Mesenchymal stem cell (in vitro differentiated cells and primary cell): ENCODE measurements around the gene SCN3A.

Experiments
- DNase-seq: peaks from one replicate; pipeline ENCODE4 v3.0.0-alpha.2; 2013
- H2AFZ ChIP-seq: one replicate; pipeline ENCODE4 v1.6.1; 2013; ENCODE audit warnings: low read depth, mild to moderate bottlenecking, control low read depth, inconsistent platforms, low read length, moderate library complexity
- H2AK5ac ChIP-seq: 2 replicates; pipeline ENCODE4 v1.6.1; 2013; ENCODE audit warnings: low read length, moderate library complexity, mild to moderate bottlenecking, inconsistent platforms; ENCODE audit not compliant: severe bottlenecking
- H2BK120ac ChIP-seq: one replicate; pipeline ENCODE4 v1.6.1; 2013; ENCODE audit warnings: low read depth, mild to moderate bottlenecking, inconsistent platforms, low read length, moderate library complexity
- H2BK12ac ChIP-seq, 2 experiments: one replicate each; pipeline ENCODE4 v1.6.1; 2013; ENCODE audit warnings: inconsistent platforms in 2 of 2, low read length in 2 of 2, mild to moderate bottlenecking in 2 of 2, moderate library complexity in 2 of 2, control low read depth in 1 of 2
- H2BK15ac ChIP-seq: one replicate; pipeline ENCODE4 v1.6.1; 2013; ENCODE audit warnings: mild to moderate bottlenecking, low read depth, inconsistent platforms; ENCODE audit not compliant: poor library complexity, severe bottlenecking
- H2BK5ac ChIP-seq: 2 replicates; pipeline ENCODE4 v1.6.1; 2013; ENCODE audit warnings: low read depth, mild to moderate bottlenecking, low read length, control low read depth, inconsistent platforms; ENCODE audit not compliant: poor library complexity, severe bottlenecking
- H3K14ac ChIP-seq, 2 experiments: one replicate each; pipeline ENCODE4 v1.6.1; 2013; ENCODE audit warnings: inconsistent platforms in 2 of 2, low read length in 2 of 2, control low read depth in 1 of 2, mild to moderate bottlenecking in 1 of 2, moderate library complexity in 1 of 2
- H3K18ac ChIP-seq, 2 experiments: one replicate each; pipeline ENCODE4 v1.6.1; 2013; ENCODE audit warnings: inconsistent platforms in 2 of 2, low read length in 2 of 2, control low read depth in 1 of 2, low read depth in 1 of 2, mild to moderate bottlenecking in 1 of 2
- H3K23ac ChIP-seq, 2 experiments: one replicate each; pipeline ENCODE4 v1.6.1; 2013; ENCODE audit warnings: inconsistent platforms in 2 of 2, low read length in 2 of 2, mild to moderate bottlenecking in 2 of 2, moderate library complexity in 2 of 2, control low read depth in 1 of 2
- H3K27ac ChIP-seq: 2 replicates; pipeline ENCODE4 v1.5.1; 2013; ENCODE audit warnings: mild to moderate bottlenecking, moderate library complexity, low read length, control low read depth, inconsistent platforms; ENCODE audit not compliant: poor library complexity, severe bottlenecking
- H3K27me3 ChIP-seq, 2 experiments: 2 replicates each; pipeline versions ENCODE4 v1.6.1 to v1.7.0; 2013; ENCODE audit warnings: low read length in 2 of 2, mild to moderate bottlenecking in 2 of 2, moderate library complexity in 2 of 2, control low read depth in 1 of 2, inconsistent platforms in 1 of 2; ENCODE audit not compliant: control insufficient read depth in 1 of 2, insufficient read depth in 1 of 2
- H3K36me3 ChIP-seq, 2 experiments: 2 replicates each; pipeline versions ENCODE4 v1.6.1 to v1.7.0; 2013; ENCODE audit warnings: low read length in 2 of 2, control low read depth in 1 of 2, inconsistent platforms in 1 of 2, low read depth in 1 of 2, mild to moderate bottlenecking in 1 of 2; ENCODE audit not compliant: insufficient read depth in 2 of 2, control insufficient read depth in 1 of 2
- H3K4ac ChIP-seq, 2 experiments: one replicate each; pipeline ENCODE4 v1.6.1; 2013; ENCODE audit warnings: inconsistent platforms in 2 of 2, low read length in 2 of 2, mild to moderate bottlenecking in 2 of 2, moderate library complexity in 2 of 2, control low read depth in 1 of 2, low read depth in 1 of 2
- H3K4me1 ChIP-seq: 2 replicates; pipeline ENCODE4 v1.6.1; 2013; ENCODE audit warnings: low read depth, low read length, control low read depth; ENCODE audit not compliant: control insufficient read depth, insufficient read depth
- H3K4me2 ChIP-seq: 2 replicates; pipeline ENCODE4 v1.6.1; 2013; ENCODE audit warnings: low read length, mild to moderate bottlenecking, inconsistent platforms; ENCODE audit not compliant: poor library complexity, severe bottlenecking
- H3K4me3 ChIP-seq, 2 experiments: 2 replicates each; pipeline versions ENCODE4 v1.5.1 to v1.7.0; 2013; ENCODE audit warnings: low read length in 2 of 2, mild to moderate bottlenecking in 2 of 2, control low read depth in 1 of 2, low read depth in 1 of 2; ENCODE audit not compliant: insufficient read depth in 1 of 2
- H3K79me1 ChIP-seq: replicated peaks from 2 replicates; pipeline ENCODE4 v1.6.1; 2013; ENCODE audit warnings: mild to moderate bottlenecking, control low read depth, low read length, inconsistent platforms; ENCODE audit not compliant: poor library complexity, severe bottlenecking
- H3K9ac ChIP-seq: 2 replicates; pipeline ENCODE4 v1.7.0; 2013; ENCODE audit warnings: mild to moderate bottlenecking, low read length, moderate library complexity
- H3K9me3 ChIP-seq: 2 replicates; pipeline ENCODE4 v1.7.0; 2013; ENCODE audit warnings: mild to moderate bottlenecking, low read length; ENCODE audit not compliant: control insufficient read depth
- H4K8ac ChIP-seq: one replicate; pipeline ENCODE4 v1.6.1; 2013; ENCODE audit warnings: inconsistent platforms, mild to moderate bottlenecking, low read length, moderate library complexity
- H4K91ac ChIP-seq: one replicate; pipeline ENCODE4 v1.6.1; 2013; ENCODE audit warnings: mild to moderate bottlenecking, low read length, inconsistent platforms
- WGBS: methylation state at CpG from one replicate; pipeline ENCODE4 v1.1.7; 2013; ENCODE audit warnings: mixed read lengths; 5-methylcytosine and 5-hydroxymethylcytosine counted together

The SCN3A gene

DNA sequence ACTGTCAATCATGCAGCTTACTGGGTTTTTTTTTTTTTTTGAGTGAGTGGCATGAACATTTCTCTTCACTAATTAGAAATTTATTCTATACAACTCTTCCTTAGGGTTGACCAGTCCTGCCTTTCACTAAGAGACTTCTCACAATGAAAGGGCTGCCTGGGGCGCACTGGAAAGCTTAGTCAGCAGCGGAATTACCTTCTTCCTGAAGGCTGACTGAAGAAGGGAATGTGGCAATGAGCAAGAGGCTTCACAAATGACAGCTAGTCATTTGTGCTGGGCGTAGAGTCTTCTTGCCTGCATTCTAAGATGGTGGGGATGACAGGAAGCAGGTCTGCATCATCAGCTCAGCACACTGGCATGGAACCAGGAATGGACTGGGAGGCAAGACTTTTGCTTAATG lies 15.6 kb upstream of the SCN3A start:
- H3K27me3 ChIP-seq, result no peaks in the 10 kb centered on the region
- H3K14ac ChIP-seq, result no peak overlapping the region
- no peak overlapping the region for H3K9ac ChIP-seq
- no peak overlapping the region for H2BK15ac ChIP-seq
- no peak overlapping the region for H4K8ac ChIP-seq
- 55% methylated on average over 3 of the region's 3 CpGs for WGBS
- no peak overlapping the region for H3K23ac ChIP-seq
- no peak overlapping the region for H2AK5ac ChIP-seq
- H2BK120ac ChIP-seq, result no peak overlapping the region
- H3K36me3 ChIP-seq, result no peaks in the 10 kb centered on the region
- no peak overlapping the region for H4K91ac ChIP-seq
- no peak overlapping the region for H3K4me2 ChIP-seq
- no peak overlapping the region for H3K4ac ChIP-seq
- no peak for DNase-seq
- H3K4me1 ChIP-seq, result no peaks in the 10 kb centered on the region
- H2BK12ac ChIP-seq, result no peak overlapping the region
- H3K18ac ChIP-seq, result no peak overlapping the region
- no peak overlapping the region for H3K27ac ChIP-seq
- H2AFZ ChIP-seq, result no peak overlapping the region
- no peak overlapping the region for H3K4me3 ChIP-seq
- H3K9me3 ChIP-seq, result no peaks in the 10 kb centered on the region
- no peaks in the 10 kb centered on the region for H3K79me1 ChIP-seq
- H2BK5ac ChIP-seq, result no peak overlapping the region

DNA sequence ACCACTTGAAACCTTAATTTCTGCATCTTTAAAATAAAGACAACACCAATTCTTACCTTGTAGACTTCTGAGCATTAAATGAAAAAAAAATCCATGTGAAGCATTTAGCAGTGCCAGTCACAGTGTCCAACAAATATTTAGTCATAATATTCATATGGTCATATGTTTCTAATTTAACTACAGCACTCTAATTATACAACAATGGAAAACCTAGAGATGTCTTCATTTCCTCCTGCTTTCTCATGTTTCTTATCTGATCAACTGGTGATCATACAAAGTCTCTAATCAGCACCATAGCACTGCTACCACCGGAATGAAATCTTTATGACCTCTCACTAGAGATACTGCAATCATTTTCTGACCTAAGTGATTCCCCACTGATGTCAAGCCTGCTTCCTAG lies 10.2 kb upstream of the SCN3A start:
- no peak overlapping the region for H3K14ac ChIP-seq
- H4K8ac ChIP-seq, result no peak overlapping the region
- H3K23ac ChIP-seq, result no peak overlapping the region
- no peak overlapping the region for H3K4me3 ChIP-seq
- no peaks in the 10 kb centered on the region for H3K27me3 ChIP-seq
- H2BK15ac ChIP-seq, result no peak overlapping the region
- H3K36me3 ChIP-seq, result no peaks in the 10 kb centered on the region
- H3K4ac ChIP-seq, result no peak overlapping the region
- no peaks in the 10 kb centered on the region for H3K79me1 ChIP-seq
- H3K9me3 ChIP-seq, result no peaks in the 10 kb centered on the region
- 38% methylated on average over 1 of the region's 1 CpG for WGBS
- no peak overlapping the region for H2BK12ac ChIP-seq
- no peak overlapping the region for H2AK5ac ChIP-seq
- H3K27ac ChIP-seq, result no peak overlapping the region
- DNase-seq, result no peak
- no peak overlapping the region for H3K18ac ChIP-seq
- no peak overlapping the region for H3K9ac ChIP-seq
- no peak overlapping the region for H4K91ac ChIP-seq
- H3K4me2 ChIP-seq, result no peak overlapping the region
- H2BK5ac ChIP-seq, result no peak overlapping the region
- no peak overlapping the region for H2BK120ac ChIP-seq
- H3K4me1 ChIP-seq, result no peaks in the 10 kb centered on the region
- no peak overlapping the region for H2AFZ ChIP-seq

DNA sequence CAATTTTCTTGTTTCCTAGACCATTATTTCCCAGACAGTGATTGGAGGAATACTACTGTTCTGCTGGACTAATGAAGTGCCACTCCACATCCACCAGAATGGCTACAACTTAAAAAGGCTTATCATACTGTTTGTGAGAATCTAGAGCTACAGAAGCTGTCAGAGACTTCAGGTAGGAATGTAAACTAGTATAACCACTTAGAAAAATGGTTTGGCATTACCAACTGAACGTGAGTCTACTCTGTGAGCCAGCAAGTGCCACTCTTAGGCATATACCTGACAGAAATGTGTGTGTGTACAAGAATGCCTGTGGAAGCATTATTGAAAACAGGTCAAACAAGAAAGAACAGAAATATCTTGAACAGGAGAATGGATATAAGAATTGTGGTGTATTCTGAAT lies 4.2 kb upstream of the SCN3A start:
- Histone ChIP-seq H3K79me1 (no peaks in the 10 kb centered on the region), H3K14ac (no peak overlapping the region), H3K23ac (no peak overlapping the region), H3K4me3 (no peak overlapping the region), H3K27ac (no peak overlapping the region), H3K18ac (no peak overlapping the region), H3K36me3 (no peaks in the 10 kb centered on the region), H2BK120ac (no peak overlapping the region), H2AK5ac (no peak overlapping the region), H3K4ac (no peak overlapping the region), H2AFZ (no peak overlapping the region), H2BK15ac (no peak overlapping the region), H4K91ac (no peak overlapping the region), H3K9ac (no peak overlapping the region), H3K9me3 (no peaks in the 10 kb centered on the region), H3K4me1 (no peaks in the 10 kb centered on the region), H2BK12ac (no peak overlapping the region), H2BK5ac (no peak overlapping the region), H4K8ac (no peak overlapping the region), H3K27me3 (no peaks in the 10 kb centered on the region), H3K4me2 (no peak overlapping the region)
- no peak for DNase-seq
- 79% methylated on average over 1 of the region's 1 CpG for WGBS

DNA sequence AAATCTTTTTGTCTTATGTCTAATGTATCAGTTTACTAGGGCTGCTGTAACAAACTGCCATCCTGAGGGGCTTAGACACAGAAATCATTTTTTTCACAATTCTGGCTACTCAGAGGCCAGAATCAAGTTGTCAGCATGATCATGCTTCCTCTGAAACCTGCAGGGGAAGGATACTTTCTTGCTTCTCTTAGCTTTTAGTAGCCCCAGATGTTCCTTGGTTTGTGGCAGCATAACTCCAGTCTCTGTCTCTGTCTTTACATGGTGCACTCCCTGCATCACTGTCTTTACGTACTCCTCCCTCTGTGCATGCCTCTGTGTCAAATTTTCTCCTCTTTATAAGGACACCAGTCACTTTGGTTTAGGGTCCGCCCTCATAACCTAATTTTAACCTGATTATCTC lies 2.0 kb upstream of the SCN3A start:
- Histone ChIP-seq H3K4me3 (no peak overlapping the region), H2BK15ac (no peak overlapping the region), H3K9me3 (no peaks in the 10 kb centered on the region), H2BK5ac (no peak overlapping the region), H4K91ac (no peak overlapping the region), H2BK120ac (no peak overlapping the region), H2AFZ (no peak overlapping the region), H3K4me2 (no peak overlapping the region), H3K27me3 (no peaks in the 10 kb centered on the region), H3K14ac (no peak overlapping the region), H3K27ac (no peak overlapping the region), H3K9ac (no peak overlapping the region), H3K4me1 (no peaks in the 10 kb centered on the region), H3K4ac (no peak overlapping the region), H3K36me3 (no peaks in the 10 kb centered on the region), H3K18ac (no peak overlapping the region), H2AK5ac (no peak overlapping the region), H2BK12ac (no peak overlapping the region), H4K8ac (no peak overlapping the region), H3K23ac (no peak overlapping the region), H3K79me1 (no peaks in the 10 kb centered on the region)
- no peak for DNase-seq
- 71% methylated on average over 2 of the region's 2 CpGs for WGBS
